Measurements from ENCODE around the gene TRAF4.

GRCh38 chr17:28703552-28704218, 40.1 kb upstream of the TRAF4 start:
- TF ChIP-seq, protein P1, sequence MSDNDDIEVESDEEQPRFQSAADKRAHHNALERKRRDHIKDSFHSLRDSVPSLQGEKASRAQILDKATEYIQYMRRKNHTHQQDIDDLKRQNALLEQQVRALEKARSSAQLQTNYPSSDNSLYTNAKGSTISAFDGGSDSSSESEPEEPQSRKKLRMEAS (CRISPR knock-in tag; IDR thresholded peaks at IDR 0.05), result no peak
- no peak for TF ChIP-seq USF1 (CRISPR knock-in tag; IDR thresholded peaks at IDR 0.05)
- TF ChIP-seq TEAD1 (CRISPR knock-in tag; IDR thresholded peaks at IDR 0.05), result no peak
- TF ChIP-seq, protein P2, sequence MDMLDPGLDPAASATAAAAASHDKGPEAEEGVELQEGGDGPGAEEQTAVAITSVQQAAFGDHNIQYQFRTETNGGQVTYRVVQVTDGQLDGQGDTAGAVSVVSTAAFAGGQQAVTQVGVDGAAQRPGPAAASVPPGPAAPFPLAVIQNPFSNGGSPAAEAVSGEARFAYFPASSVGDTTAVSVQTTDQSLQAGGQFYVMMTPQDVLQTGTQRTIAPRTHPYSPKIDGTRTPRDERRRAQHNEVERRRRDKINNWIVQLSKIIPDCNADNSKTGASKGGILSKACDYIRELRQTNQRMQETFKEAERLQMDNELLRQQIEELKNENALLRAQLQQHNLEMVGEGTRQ (CRISPR knock-in tag; IDR thresholded peaks at IDR 0.05), result no peak

Measured in WTC11 (cell line).